ENCODE measurements around the gene ZNF217.
A peak's percentile ranks its signal among the peaks of the same experiment; 100 is the strongest.
"Not testable (repeated sequence)": the region's sequence is repeated elsewhere in the genome, so short reads cannot be mapped to it uniquely, and the experiment has no call there.

ZNF217 gene

DNA sequence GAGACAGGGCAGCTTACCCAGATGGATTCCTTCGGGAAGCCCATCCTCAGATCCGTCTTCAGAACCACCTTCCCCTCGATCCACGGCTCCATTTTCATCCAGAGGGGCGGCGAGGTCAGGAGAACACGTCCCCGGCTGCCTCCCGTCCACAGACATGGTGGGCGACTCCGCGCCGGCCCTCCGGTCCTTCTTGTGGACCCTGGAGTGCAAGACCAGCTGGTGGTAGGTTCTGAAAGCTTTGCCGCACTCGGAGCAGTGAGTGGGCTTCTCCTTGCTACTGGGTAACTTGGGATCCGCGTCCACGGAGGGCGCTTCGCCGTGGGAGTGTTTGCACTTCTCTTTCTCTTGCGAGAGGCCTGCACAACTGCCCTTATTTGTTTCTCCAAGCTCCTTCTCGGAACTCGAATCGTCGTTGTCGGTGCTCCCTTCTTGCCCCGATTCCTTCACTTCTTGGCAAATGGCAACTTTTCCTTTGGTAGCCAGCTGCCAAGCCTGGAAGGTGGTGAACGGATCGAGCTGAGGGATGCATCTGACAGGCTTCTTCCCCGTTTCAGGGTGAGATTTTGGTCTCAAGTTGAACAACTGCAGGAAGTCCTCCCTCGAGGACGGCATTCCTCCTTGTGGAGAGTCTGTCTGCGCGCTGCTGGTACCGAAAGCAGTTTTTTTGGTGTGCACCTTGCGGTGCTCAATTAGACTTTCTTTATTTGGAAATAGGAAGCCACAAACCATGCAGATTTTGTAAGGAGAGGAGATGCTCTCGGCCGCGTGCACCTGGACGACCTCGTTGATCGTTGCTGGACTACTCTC is 12.0 kb downstream of the ZNF217 start:
- DNase-seq, result no peak

DNA sequence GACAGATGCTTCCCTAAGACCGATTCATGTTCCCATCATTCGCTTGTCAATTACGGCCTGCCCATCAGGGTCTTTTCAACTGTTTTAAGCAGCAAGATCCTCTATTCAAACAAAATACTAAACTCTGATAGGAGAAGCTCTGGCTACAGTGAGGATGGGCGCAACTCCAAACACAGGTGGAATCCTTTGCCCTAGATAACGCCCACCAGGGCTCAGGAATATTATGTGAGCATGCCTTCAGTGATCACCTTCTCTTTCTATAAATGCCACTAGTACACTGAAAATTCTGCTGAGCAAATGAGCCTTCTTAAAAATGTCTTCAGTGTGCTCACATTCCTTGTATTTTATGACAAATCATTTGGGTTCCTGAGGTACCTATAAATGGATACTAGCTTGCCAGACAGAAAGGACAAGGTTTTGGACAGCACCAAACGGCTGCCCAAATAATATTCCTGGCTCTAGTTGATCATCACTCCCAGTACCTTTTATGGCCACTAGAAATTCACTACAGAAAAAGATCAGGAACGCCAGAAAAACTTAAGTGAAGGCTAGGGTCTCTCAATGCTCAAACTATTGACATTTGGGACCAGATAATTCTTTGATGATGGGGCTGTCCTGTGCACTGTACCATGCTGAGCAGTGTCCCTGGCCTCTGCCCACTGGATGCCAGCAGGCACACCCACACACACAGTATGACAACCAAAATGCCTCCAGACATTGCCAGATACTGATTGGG is 13.1 kb downstream of the ZNF217 start:
- DNase-seq, result no peak

DNA sequence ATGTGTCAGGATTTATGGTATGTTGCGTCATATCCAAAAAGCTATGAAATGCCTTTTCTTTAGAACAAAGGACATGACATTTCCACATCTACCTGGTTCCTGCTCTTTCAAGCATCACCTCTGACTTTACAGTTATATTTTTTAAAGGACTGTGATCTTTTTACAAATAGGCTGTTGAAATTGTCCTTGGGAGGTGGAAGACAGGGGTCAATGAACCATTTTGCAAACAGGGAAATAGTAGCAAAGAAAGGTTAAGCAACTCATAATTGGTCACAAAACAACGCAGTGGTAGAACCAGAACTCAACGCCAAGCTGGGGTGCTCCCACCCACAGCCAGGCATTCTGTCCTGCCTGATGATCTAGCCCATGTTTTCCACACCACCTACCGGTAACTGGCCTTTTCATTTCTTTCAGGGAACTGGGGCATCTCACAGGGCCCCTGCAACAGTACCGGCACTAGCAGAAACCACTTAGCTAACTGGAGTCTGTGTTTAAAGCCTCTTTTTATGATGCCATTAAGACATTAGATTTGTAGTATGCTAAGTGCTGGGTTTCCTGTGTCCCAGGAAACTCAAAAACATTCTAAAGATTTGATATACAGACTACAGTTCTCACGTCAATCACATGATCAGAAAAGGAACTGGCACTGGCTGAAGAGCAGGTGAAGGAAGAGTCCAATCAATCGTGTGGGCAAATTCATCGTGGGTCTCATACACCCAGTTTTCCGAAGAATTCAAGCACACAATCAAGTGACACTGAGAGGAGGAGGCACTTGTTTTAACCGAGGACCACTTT is 13.9 kb downstream of the ZNF217 start:
- no peak for DNase-seq

GRCh38 chr20:53579266-53579580 is 14.4 kb downstream of the ZNF217 start:
- no peak for DNase-seq

GRCh38 chr20:53578492-53579222 is 15.0 kb downstream of the ZNF217 start:
- DNase-seq, result peak; percentile 86

- DNase-seq, result no peak
Observed at GRCh38 chr20:53576586-53577318, 16.9 kb downstream of the ZNF217 start.

- DNase-seq, result no peak
Observed at GRCh38 chr20:53576195-53576580, 17.5 kb downstream of the ZNF217 start.

DNA sequence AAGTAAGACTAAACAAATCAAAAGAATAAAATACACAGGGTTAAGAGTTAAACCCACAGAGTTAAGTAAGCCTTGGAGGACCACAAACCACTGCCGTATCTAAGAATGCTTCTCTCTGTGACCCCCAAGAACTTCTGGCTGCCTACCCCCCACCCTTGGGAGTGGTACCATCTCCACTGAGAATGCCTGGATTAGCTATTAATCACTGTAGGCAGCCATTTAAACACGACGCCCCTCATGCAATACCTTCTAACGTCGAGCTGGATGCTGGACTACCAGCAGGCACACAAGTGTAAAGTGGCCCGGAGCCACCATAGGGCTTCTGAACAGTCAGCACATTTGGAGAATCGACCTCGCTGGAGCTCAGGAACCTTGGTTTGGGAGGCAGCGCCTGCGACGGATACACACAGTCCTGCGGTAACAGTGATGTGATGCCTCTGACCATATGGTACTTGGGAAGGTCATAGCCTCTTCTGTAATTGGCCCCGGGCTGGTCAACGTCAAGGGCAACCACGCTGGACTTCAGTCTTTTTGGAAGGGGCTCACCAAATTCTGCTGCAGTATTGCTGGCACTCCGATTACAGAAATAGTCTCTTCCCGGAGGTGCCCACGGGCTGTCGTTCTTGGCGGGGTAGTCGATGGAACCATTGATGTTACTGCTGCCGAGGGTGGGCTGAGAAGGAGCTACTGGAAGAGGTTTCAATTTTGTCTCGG is 18.0 kb downstream of the ZNF217 start:
- no peak for DNase-seq

DNA sequence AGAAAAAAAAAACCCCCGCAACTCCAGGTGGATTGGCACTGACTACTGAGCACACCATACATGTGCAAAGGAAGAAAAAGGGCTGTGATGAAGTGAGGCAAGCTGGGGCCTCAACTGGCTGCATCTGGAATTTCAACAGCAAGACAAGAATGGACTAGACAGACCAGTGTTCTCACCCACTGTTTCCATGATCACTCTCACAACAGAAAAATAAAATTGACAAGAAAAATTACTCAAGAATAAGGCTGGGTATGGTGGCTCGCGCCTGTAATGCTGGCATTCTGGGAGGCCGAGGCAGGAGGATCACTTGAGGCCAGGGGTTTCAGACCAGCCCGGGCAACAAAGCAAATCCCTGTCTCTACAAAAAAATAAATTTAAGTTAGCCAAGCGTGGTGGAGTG is 18.8 kb downstream of the ZNF217 start:
- no peak for DNase-seq

DNA sequence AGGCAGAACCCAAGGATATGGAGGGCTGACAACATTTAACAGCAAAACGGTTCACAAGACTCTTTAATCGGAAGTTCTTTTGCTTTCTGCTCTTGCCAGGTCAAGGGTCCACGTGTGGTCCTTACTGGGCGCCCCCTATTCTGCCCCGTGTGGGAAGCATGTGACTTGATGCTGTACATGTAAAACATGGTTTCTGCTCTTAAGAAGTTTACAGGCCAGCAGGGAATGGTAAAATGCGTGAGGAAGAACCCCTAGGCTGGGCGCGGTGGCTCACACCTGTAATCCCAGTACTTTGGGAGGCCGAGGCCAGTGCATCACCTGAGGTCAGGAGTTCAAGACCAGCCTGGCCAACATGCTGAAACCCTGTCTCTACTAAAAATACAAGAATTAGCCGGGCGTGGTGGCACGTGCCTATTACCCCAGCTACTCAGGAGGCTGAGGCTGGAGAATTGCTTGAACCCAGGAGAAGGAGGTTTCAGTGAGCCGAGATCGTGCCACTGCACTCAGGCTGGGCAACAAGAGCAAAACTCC is 19.3 kb downstream of the ZNF217 start:
- DNase-seq, result no peak

GRCh38 chr20:53571555-53572286 is 21.9 kb downstream of the ZNF217 start:
- no peak for DNase-seq

DNA sequence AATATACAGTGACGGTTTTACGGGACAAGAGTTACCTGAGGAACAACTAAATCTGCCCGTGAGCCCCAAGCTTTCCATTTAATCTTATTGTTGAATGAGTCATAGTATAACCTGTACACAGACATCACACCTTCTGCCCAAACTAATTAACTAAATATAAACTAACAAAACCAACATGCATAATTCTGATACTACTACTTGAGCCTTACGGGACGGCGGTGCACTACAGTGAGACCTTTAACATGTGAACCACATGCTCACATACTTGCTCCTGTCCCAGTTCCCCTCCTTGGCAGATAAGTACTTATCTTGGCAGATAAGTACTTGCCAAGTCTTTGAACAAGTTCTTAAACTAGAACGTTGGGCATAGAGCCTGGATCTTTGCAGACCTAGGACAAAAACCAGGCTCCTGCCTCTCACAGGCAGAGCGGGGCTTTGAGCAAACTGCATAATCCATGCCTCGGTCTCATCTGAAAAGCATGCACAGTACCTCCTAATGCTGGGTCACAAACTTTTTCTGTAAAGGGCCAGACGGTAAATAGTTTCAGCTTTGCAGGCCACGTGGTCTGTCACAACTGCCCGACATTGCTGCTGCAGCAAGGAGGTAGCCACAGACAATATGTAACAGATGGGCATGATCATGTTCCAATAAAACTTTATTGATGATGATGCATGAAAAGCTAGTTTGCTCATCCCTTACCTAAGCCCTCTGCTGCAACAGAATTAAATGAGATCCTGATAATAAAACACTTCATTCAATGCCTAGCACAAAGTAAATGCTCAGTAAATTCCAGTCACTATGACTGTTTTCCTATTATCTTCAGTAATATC is 23.0 kb downstream of the ZNF217 start:
- DNase-seq, result no peak

DNA sequence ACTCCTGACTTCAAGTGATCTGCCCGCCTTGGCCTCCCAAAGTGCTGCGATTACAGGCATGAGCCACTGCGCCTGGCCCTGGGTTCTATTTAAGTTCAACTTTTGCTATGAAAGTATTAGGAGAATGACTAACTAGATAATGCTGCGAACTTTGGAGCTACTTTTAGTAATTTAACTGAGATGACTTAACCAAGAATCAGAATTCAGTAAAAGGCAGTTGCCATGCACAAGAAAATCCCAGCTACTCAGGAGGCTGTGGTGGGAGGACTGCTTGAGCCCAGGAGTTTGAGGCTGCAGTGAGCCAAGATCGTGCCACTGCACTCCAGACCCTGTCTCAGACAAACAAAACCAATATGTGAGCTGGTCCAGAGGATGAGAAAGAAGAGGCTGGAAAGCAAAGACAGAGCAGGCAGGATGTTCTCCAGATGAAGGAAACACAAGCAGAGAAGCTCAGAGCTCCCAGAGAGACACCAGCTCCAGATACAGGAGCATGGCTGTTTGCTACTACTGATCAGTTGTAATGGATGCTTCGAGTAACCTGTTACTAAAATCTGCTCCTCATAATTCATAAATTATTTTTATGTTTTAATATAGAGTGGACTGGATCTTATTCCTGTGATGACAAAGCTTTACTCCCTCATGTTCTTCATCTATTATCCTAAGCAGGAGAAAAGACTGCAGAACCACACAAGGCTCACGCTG is 23.9 kb downstream of the ZNF217 start:
- no peak for DNase-seq

GRCh38 chr20:53569005-53569404 is 24.6 kb downstream of the ZNF217 start:
- no peak for DNase-seq

GRCh38 chr20:53568351-53568750 is 25.3 kb downstream of the ZNF217 start:
- DNase-seq, result no peak

GRCh38 chr20:53567379-53567917 is 26.2 kb downstream of the ZNF217 start:
- no peak for DNase-seq

- not testable (repeated sequence) for DNase-seq
Observed at GRCh38 chr20:53566623-53567022, 27.0 kb downstream of the ZNF217 start.

DNA sequence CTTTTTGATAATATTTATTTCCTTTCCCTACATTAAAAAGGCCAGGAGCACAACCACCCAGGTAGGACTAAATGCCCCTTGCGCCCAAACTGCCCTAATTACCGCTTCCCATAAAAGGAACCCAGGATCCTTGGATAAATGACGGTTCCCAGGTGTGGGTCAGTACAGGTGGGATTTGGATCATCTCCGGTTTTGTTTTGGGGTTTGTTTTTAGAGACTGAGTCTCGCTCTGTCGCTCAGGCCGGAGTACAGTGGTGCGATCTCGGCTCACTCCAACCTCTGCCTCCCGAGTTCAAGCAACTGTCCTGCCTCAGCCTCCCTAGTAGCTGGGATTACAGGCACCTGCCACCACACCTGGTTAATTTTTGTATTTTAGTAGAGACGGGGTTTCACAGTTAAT is 28.4 kb downstream of the ZNF217 start:
- no peak for DNase-seq
